Stimulated activated naive CD4-positive, alpha-beta T cell treated with Interleukin-2 at 50 U/mL for 16 hours (primary cell): ENCODE data around the gene RRAGA.
"Not testable (repeated sequence)": the region's sequence is repeated elsewhere in the genome, so short reads cannot be mapped to it uniquely, and the experiment has no call there.

Experiments used
- DNase-seq: peaks from one replicate; lab custom pipeline; 2025; lab: John Stamatoyannopoulos, UW

The RRAGA gene

DNA sequence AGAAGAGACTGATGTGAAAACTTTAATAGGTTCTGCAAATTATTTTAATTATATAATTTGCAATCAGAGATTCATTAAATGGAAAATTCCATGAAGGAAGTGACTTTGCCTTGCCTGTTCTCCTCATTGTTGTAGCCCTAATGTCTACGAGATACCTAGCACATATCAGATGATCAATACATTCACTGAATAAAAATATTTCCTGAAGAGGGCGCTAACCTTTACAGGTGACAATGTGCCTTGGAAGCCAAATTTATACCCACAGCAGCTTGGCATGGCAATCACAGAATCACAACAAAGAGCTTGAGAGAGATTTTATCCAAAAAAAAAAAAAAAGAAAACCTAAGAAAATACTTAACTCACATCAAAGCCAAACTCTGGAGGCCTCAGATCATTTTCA, 36.1 kb downstream of the RRAGA start:
- no peak for DNase-seq

GRCh38 chr9:19087106-19088000, 38.1 kb downstream of the RRAGA start:
- DNase-seq, result no peak

DNA sequence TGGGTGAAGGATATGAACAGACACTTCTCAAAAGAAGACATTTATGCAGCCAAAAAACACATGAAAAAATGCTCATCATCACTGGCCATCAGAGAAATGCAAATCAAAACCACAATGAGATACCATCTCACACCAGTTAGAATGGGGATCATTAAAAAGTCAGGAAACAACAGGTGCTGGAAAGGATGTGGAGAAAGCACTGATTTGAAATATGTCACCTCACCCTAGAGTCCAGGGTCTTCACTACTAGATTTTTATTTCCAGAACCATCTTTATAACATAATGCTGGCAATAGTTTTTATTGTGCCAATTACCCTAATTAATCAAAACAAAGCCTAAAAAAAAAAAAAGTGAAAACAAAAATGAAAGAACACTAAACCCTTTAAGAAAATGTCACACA, 48.2 kb downstream of the RRAGA start:
- DNase-seq, result not testable (repeated sequence)
